ENCODE results near the gene MED26.

Gene MED26

DNA sequence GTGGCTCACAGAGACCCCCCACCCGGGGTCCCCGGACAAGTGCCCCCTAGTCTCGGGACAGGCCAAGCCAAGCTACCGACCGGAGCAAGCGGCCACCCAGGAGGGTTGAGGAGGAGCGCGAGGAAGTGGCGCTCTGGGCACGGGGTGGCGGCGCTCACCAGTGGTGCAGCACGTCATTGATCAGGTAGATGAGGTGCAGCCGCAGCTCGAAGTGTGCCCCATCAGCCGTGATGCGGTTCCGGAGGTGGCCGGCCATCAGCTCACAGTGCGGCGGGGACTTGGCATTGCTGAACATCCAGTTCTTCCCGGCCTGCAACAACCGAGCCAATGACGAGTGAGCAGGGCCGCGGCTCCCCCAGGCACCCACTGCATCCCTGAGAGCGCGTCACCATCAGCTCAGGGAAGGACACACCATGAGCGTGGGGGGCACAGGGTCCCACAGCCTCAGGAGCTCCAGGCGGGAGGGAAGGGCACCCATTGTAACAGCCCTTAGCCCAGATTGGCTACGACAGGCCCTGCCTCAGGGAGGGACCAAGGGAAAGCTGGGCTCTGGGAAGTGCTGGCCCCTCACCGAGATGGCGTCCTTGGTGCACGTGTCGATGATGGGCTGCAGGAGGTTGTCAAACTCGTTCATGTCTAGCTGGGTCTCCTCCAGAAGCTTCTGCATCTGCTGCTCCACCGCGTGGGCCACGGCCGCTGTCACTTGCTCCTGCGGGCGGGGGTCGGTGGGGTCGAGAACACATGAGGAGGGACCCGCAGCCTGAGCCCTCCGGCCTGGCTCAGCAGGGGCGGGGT lies 95.4 kb downstream of the MED26 start:
- DNase-seq = no peak

DNA sequence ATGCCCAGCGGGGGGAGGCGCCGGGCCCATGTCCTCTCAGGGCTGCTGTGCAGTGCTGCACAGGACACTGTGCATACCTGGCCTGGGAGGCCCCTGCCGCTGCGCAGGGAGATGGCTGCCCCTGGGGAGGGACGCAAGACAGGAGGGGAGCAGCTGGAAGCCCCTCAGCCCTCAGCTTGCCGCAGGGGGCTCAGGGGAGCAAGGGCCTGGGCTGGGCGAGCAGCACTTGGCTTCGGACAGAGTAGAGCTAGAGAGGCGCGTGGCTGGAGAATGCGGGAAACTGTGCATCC lies 96.7 kb downstream of the MED26 start:
- DNase-seq = no peak

DNA sequence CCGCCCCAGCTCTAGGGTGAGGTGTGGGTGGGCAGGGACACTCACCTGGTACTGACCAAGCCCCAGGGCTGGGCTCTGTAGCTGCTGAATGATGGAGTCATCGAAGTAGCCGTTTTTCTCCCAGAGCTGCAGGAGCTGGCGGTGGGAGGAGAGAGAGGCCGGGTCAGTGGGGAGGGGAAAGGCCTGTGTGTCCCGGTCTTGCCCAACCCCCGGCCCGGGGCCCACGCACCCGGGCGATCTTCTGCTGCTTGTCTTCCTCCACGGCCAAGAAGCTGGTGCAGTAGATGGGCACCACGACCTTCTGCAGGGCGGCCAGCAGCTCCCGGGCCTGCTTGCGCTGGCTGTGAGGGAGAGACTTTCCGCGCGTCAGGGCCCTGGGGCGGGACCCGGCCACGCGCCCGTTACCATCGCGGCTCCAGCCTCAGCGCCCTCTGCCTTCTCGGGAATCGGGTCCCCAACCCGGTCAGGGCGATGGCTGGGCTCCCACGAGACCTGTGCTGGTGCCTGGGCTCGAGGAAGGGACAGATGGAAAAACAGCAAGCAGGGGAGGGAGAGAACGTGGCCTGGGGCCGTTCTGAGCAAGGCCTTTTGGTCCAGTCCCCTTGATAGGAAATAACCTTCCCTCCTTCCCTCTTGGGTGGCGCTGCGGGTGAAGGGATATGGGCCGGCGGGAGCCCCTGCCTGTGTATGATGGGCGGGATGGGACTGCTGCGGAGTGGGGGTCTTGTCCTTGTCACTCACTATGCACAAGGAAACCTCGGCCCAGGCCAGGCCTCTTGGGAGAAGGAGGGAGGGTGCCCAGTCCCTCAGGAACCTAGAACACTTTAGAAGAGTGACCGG lies 97.2 kb downstream of the MED26 start:
- no peak for DNase-seq

DNA sequence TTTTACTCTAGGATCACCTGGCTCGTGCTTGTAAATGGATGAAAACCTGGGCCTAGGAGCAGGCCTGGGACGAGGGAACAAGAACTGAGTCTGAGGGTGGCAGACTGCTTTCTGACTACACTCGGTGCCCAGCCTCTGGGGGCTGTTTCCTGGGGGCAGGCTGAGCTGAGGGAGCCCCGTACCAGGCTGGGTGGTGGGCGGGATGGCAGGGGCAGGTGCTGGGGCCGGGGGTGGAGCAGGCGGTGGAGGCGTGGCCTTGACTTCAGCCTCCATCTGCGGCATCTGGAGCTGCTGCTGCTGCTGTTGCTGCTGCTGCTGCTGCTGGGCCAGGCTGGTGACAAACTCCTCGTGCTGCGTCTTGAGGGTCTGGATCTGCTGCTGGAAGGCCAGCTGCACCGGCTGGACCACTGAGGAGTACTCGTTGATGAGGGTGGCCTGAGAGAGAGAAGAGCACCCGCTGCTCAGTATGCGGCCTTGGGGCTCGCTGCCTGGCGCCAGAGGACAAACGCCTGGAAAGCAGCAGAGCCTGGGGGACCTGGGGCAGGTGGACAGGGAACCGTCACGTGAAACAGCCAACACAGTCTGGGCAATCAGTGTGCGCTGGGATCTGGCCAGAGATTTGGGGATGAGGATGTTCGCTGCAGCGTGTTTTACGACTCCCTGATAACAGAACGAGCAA lies 98.4 kb downstream of the MED26 start:
- no peak for DNase-seq

DNA sequence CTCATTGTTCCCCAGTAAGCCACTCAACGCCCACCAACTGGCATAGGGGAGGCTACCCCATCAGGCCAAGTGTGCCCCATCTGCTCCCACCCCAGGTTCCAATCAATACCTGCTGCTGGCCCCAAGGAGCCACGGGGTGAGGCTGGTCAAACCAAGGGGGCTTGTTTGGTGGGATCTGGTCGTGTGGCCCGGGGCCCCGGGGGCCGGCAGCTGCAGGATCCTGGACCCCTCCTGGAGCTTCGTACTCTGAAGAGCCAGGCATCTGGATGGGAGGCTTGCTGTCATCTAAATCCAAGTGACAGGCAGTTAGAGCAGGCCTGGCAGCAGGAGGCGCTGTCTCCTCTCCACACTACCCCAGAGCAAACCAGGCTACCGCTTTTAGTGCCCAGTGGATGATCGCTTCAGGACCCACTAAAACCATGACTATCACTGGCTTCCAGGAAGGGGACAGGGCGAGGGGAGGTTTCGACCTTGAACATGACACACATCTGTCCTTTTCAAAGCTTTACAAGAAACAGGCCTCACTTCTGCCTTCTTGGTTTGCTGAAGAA lies 100.0 kb downstream of the MED26 start:
- DNase-seq = no peak

DNA sequence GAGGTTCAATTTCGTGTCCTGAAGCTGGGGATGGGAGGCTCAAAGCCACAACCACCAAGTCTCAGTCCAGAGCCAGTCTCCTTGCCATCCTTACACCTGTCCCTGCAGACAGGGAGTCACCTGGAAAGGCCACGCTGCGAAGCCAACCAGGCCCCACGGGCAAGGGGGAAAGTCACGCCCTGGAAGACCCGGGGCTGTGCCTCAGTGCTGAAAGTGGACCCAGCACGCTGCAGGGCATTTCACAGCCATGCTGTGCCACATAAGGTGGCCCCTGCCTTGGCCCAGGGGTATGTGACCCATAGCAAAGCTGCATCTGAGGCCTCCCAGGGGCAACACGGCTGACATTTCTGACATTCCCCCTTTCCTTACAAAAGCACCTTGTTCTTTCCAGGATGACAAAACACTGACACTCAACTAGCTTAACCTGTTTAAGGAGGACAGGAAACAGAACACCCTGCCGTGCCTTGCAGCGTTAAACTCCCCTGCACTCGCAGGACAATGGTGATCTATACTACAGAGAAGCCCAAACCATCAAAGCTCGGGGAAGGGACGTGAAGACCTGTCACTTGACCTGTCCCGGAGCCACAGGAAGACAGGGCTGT lies 100.6 kb downstream of the MED26 start:
- no peak for DNase-seq

DNA sequence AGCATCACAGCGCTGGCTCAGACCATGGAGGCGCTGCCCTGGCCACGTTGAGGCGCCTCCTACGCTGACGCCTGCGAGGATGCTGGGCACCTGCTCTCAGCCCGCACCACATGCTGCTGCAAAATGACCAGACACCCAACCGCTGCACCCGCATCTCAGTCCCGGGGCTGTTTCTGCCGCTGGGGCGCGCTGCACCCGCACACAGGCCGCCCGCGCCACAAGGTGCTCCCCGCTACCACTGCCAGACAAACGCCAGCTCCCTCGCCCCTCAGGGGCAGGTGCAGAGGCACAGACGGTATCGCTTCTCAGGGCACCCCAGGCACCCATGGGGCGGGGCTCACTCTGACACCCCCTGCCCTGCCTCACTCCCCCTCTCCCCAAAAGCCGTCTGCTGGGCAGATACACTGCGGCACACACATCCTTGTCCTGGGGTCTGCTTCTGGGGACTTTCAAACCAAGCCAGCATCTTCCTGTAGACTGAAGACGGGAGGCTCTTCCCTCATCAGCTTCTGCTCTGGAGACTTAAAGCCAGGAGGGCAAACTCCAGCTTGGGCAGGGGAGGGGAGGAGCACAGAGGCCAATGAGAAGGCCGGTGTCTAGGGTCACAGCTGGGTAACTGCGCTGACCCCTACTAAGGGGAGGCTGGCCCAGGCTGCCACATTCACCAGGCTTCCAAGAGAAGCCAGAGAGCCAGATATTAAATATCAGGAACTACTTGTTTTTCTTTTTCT lies 102.1 kb downstream of the MED26 start:
- no peak for DNase-seq

DNA sequence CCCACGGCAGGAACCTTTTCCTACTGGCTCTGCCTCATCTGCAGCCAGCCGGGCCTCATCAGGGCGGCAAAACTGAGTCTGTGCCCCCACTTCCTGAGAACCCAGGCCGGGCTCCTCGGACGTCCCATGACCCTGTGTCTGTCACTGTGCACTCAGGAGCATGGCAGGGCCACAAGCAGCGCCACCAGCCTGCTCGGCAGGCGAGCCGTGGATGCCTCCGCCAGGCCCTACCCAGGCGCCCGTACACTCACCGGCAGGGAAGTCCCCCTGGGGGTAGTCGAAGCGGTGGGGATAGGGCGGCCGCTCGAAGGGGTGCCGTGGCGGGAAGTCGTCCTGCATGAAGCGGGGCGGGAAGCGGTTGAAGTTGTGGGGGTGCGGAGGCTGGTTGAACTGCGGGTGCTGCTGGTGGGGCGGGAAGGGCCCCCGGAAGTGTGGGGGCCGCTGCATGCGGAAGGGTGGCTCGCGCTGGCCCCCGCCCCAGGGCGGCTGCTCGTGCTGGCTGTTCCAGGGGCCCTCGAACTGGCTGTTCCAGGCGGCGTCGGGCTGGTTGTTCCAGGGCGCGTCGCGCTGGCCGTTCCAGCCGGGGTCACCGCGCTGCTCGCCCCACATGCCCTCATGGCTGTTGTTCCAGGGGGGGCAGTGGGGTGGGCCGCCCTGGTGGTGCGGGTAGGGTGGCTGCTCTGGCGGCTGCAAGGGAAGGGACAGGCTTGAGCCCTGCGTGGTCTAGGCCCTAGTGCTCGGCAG lies 102.8 kb downstream of the MED26 start:
- DNase-seq = no peak
